K562 (cell line): Measurements from ENCODE around the gene AFF1. TPM values are rescaled to one million over a fixed set of nuclear protein-coding genes. Genes with fewer than 3 reads are reported as not detected.

Experiments used
- ATAC-seq: fragments of 200-7000 bp; cut with Tn5 transposase; 3 replicates; pipeline ENCODE4 v1.9.1; 2020; ENCODE audit warnings: moderate library complexity
- BruUV-seq: library from RNA; stranded (reverse); fragments of 400-500 nt; replicated peaks from 2 replicates; lab custom pipeline; 2021; lab: Mats Ljungman, UMichigan
- CTCF ChIA-PET: fragments of 300-600 bp; formaldehyde crosslinking; extraction: SDS; loops from one replicate; lab custom pipeline; 2021; ENCODE audit warnings: low intra/inter-chr PET ratio; lab: Yijun Ruan, JAX
- POLR2A ChIA-PET: fragments of 300-600, 350-650 bp; sonication (Branson Sonifier 250); formaldehyde crosslinking; extraction: SDS; loops from one replicate; lab custom pipeline; 2021; ENCODE audit warnings: antibody characterized with exemption, inconsistent platforms; lab: Yijun Ruan, JAX
- DNase-seq, 4 experiments: peaks; one replicate each; pipeline versions ENCODE4 v3.0.0 to v3.0.0-alpha.2; 2011 to 2018; ENCODE audit warnings: low spot score in 3 of 4, mixed read lengths in 3 of 4; ENCODE audit errors: extremely low read depth in 1 of 4
- FAIRE-seq: peaks from 2 replicates; lab custom pipeline; 2011; peaks lifted over from hg19 to GRCh38; lab: Jason Lieb, UNC
- H2AFZ ChIP-seq: 2 replicates; pipeline ENCODE4 v1.6.0; 2011; ENCODE audit warnings: low read depth, low read length, control low read depth, inconsistent platforms
- H3K27ac ChIP-seq: fragments of 200-600 bp; 3 replicates; pipeline ENCODE4 v1.8.0; 2011; ENCODE audit warnings: low read depth, mild to moderate bottlenecking, control low read depth, inconsistent platforms, low read length, moderate library complexity, mixed read lengths; ENCODE audit errors: extremely low read depth
- H3K27me3 ChIP-seq, 2 experiments: fragments of 300-600 bp in 1 of 2; 2 replicates in 1 of 2; 3 replicates in 1 of 2; pipeline versions ENCODE4 v1.6.0 to v1.8.0; 2011; ENCODE audit warnings: inconsistent platforms in 2 of 2, low read length in 2 of 2, mild to moderate bottlenecking in 1 of 2, mixed read lengths in 1 of 2, moderate library complexity in 1 of 2; ENCODE audit not compliant: control insufficient read depth in 2 of 2, insufficient read depth in 2 of 2
- H3K36me3 ChIP-seq: fragments of 300-600 bp; 3 replicates; pipeline ENCODE4 v1.8.0; 2011; ENCODE audit warnings: mild to moderate bottlenecking, low read length, inconsistent platforms; ENCODE audit not compliant: control insufficient read depth, insufficient read depth
- H3K4me1 ChIP-seq, 2 experiments: fragments of 200-600 bp in 1 of 2; replicated peaks in 1 of 2; 2 replicates in 1 of 2; 3 replicates in 1 of 2; pipeline versions ENCODE4 v1.5.1 to v1.8.0; 2011; ENCODE audit warnings: inconsistent platforms in 2 of 2, low read length in 2 of 2, mild to moderate bottlenecking in 1 of 2, mixed read lengths in 1 of 2, moderate library complexity in 1 of 2; ENCODE audit not compliant: control insufficient read depth in 2 of 2, insufficient read depth in 2 of 2
- H3K4me2 ChIP-seq: 2 replicates; pipeline ENCODE4 v1.6.1; 2011; ENCODE audit warnings: low read length, control low read depth, inconsistent platforms, mixed read lengths; ENCODE audit not compliant: insufficient read depth
- H3K4me3 ChIP-seq: fragments of 200-600 bp; sonication (generic), shearing (Covaris generic); 2 replicates; pipeline ENCODE4 v1.5.1; 2016; ENCODE audit warnings: control low read depth, inconsistent platforms
- H3K79me2 ChIP-seq: fragments of 200-600 bp; 3 replicates; pipeline ENCODE4 v1.8.0; 2011; ENCODE audit warnings: low read length, inconsistent platforms; ENCODE audit not compliant: control insufficient read depth, insufficient read depth
- H3K9ac ChIP-seq, 2 experiments: 2 replicates each; pipeline versions ENCODE4 v1.6.0 to v1.6.1; 2011; ENCODE audit warnings: low read depth in 2 of 2, low read length in 2 of 2, control low read depth in 1 of 2, inconsistent platforms in 1 of 2, mild to moderate bottlenecking in 1 of 2, mixed read lengths in 1 of 2; ENCODE audit not compliant: insufficient read depth in 1 of 2
- H3K9me1 ChIP-seq: one replicate; pipeline ENCODE4 v1.6.0; 2011; ENCODE audit warnings: inconsistent platforms, mild to moderate bottlenecking, low read length, moderate library complexity; ENCODE audit not compliant: control insufficient read depth, insufficient read depth
- H3K9me3 ChIP-seq: replicated peaks from 2 replicates; pipeline ENCODE4 v1.5.1; 2011; ENCODE audit warnings: low read depth, low read length, inconsistent platforms; ENCODE audit not compliant: control insufficient read depth, insufficient read depth
- H4K20me1 ChIP-seq: replicated peaks from 2 replicates; pipeline ENCODE4 v1.6.1; 2011; ENCODE audit warnings: low read length, inconsistent platforms, mixed read lengths; ENCODE audit not compliant: control insufficient read depth, insufficient read depth
- ARID1B ChIP-seq: fragments of 450-650 bp; IDR thresholded peaks from 2 replicates; pipeline ENCODE4 v1.6.1; 2016; ENCODE audit warnings: antibody characterized with exemption, mild to moderate bottlenecking, inconsistent platforms
- CEBPG ChIP-seq, 3 experiments: fragments of 200-800 bp in 1 of 3; sonication (Bioruptor generic) in 1 of 3; sonication (generic) in 1 of 3; formaldehyde crosslinking in 1 of 3; IDR thresholded peaks in 2 of 3; conservative IDR thresholded peaks in 1 of 3; 2 replicates each; pipeline versions ENCODE4 v1.6.1 to v1.8.0; 2016 to 2022; ENCODE audit warnings: missing compliant biosample characterization in 2 of 3, missing genetic modification characterization in 2 of 3, mild to moderate bottlenecking in 1 of 3, missing genetic modification reagents in 1 of 3
- DPF2 ChIP-seq: fragments of 450-650 bp; IDR thresholded peaks from 2 replicates; pipeline ENCODE4 v1.6.1; 2016
- HLTF ChIP-seq: fragments of 450-650 bp; IDR thresholded peaks from 2 replicates; pipeline ENCODE4 v1.6.1; 2016
- NFE2 ChIP-seq: IDR thresholded peaks from 2 replicates; pipeline ENCODE4 v1.6.1; 2014; ENCODE audit warnings: antibody characterized with exemption, low read depth
- PHTF2 ChIP-seq: fragments of 250-450 bp; sonication (Bioruptor Pico); IDR thresholded peaks from 2 replicates; pipeline ENCODE4 v1.5.0; 2021; ENCODE audit warnings: mild to moderate bottlenecking
- POLR2AphosphoS2 ChIP-seq: IDR thresholded peaks from 2 replicates; pipeline ENCODE4 v1.6.1; 2012; ENCODE audit warnings: low read length, improper control_type of control experiment
- TEAD1 ChIP-seq, 2 experiments: fragments of 450-650 bp in 1 of 2; sonication (generic) in 1 of 2; formaldehyde crosslinking; IDR thresholded peaks; 2 replicates each; pipeline versions ENCODE4 v1.4.0 to v1.8.0; 2020 to 2022; ENCODE audit warnings: mild to moderate bottlenecking in 2 of 2, missing genetic modification reagents in 1 of 2
- TEAD4 ChIP-seq, 2 experiments: sonication (generic) in 1 of 2; formaldehyde crosslinking in 1 of 2; IDR thresholded peaks; 2 replicates each; pipeline versions ENCODE4 v1.6.1 to v1.8.0; 2012 to 2022; ENCODE audit warnings: borderline replicate concordance in 1 of 2, inconsistent platforms in 1 of 2, low read length in 1 of 2, mild to moderate bottlenecking in 1 of 2, missing genetic modification reagents in 1 of 2
- WGBS: fragments of 100-300 bp; shearing (Covaris generic); methylation state at CpG from one replicate; pipeline ENCODE4 v1.1.6; 2016; ENCODE audit warnings: low coverage, mixed read lengths; ENCODE audit not compliant: insufficient coverage; ENCODE audit errors: missing lambda C conversion rate; 5-methylcytosine and 5-hydroxymethylcytosine counted together
- in situ Hi-C: fragments of 300-500 bp; cut with MboI; formaldehyde crosslinking; loops from 4 replicates; pipeline ENCODE4 v1.15.0; 2018; ENCODE audit warnings: inconsistent platforms, mixed read lengths
- intact Hi-C: fragments of 100-400 bp; cut with micrococcal nuclease; formaldehyde crosslinking; loops from 2 replicates; pipeline ENCODE4 v1.14.2; 2022
- polyA plus RNA-seq, 8 experiments: library from polyadenylated mRNA; depleted of rRNA in 4 of 8; stranded (reverse) in 5 of 8; unstranded in 3 of 8; fragments of >200 nt; fragmentation: Nextera tagmentation in 2 of 8; fragmentation: Illumina TruSeq in 1 of 8; extraction: Ambion mirVana in 2 of 8; extraction: Trizol in 1 of 8; gene quantifications; 2 replicates each; pipeline versions ENCODE4 v1.2.1 to v1.2.3, GENCODE V29; 2011 to 2014; ENCODE audit warnings: inconsistent platforms in 1 of 8, missing spikeins in 1 of 8
- total RNA-seq, 7 experiments: library from RNA; depleted of rRNA in 6 of 7; stranded (reverse); fragments of >200 nt in 6 of 7; fragmentation: Illumina TruSeq in 2 of 7; extraction: Trizol in 2 of 7; gene quantifications; 2 replicates each; pipeline versions ENCODE4 v1.2.1 to v1.2.3, GENCODE V29; 2011 to 2021; ENCODE audit warnings: low replicate concordance in 1 of 7
- TF ChIP-seq, protein P1 (sequence below): fragments of 250-450 bp; sonication (Bioruptor Pico); IDR thresholded peaks from 2 replicates; pipeline ENCODE4 v1.9.0; 2021; ENCODE audit warnings: mild to moderate bottlenecking

AFF1 gene
- total and polyA plus RNA-seq, 9 of the 15 experiments (the other 6 are each of a cell fraction or from before 2014, with no cell fraction given), result 4.1 to 47.5 (median 17.2) TPM

DNA sequence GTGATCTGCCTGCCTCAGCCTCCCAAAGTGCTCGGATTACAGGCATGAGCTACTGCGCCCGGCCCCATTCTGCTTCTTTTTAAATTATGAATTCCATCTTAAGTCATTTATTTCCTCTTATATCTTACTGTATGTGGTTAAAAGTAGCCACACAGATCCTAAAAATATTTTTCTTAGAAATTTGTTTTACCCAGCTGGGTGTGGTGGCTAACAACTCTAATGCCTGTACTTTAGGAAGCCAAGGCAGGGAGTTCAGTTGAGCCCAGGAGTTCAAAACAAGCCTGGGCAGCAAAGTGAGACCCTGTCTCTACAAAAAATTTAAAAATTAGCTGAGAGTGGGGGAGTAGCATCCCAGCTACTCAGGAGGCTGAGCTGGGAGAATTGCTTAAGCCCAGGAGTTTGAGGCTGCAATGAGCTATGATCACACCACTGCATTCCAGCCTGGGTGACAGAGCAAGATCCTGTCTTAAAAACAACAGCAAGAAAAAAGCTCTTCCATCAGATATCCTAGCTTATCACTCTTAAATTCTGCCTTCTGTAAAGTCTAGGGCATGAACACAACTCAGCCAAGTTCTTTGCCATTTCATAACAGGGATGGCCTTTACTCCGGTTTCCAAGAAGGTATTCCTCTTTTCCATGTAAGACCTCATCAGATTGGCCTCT lies 15.1 kb upstream of the AFF1 start:
- in situ Hi-C loops, result no loop called here

More for the DNA sequence above, 15.1 kb upstream of the AFF1 start:
- Histone ChIP-seq H3K27ac (no peak overlapping the region), H3K36me3 (no peaks in the 10 kb centered on the region; the same call in 2 of the 3 replicates), H3K9ac (no peak overlapping the region), H3K79me2 (no peaks in the 10 kb centered on the region), H3K9me1 (no peaks in the 10 kb centered on the region), H4K20me1 (no peaks in the 10 kb centered on the region), H3K4me1 (peaks cover 10 to 23% of the 10 kb centered on the region in 2 experiments; a peak in 4 of 5 replicates), H3K27me3 (no peaks in the 10 kb centered on the region; a peak in 1 of 5 replicates), H3K4me2 (no peak overlapping the region), H3K4me3 (no peak overlapping the region), H3K9me3 (no peaks in the 10 kb centered on the region), H2AFZ (no peak overlapping the region)
- CTCF ChIA-PET, result interaction anchor here (0.5 kb wide), 1 partner anchor 455 kb away, joined by 3 read pairs; no protein-coding TSS in a partner anchor
- TF ChIP-seq POLR2AphosphoS2 (no peak), TEAD1 (CRISPR knock-in tag; IDR thresholded peaks at IDR 0.05) (peak in 1 of 2 experiments; percentile 48; a peak in 1 of 4 replicates), DPF2 (peak; percentile 16; the same call in 1 of the 2 replicates), CEBPG (CRISPR knock-in tag; IDR thresholded peaks at IDR 0.05) (no peak), CEBPG (tag; conservative IDR thresholded peaks at IDR 0.05 in 1 of 2, IDR thresholded peaks at IDR 0.05 in 1 of 2) (peak in 1 of 2 experiments; percentile 56; a peak in 2 of 4 replicates), PHTF2 (CRISPR knock-in tag) (no peak), NFE2 (peak; percentile 39; the same call in 1 of the 2 replicates), HLTF (no peak), ARID1B (0 out of 2 replicates have a peak, but pooled peaks have one; percentile 14), TEAD4 (IDR thresholded peaks at IDR 0.05; ENCODE audit: low read length) (peak; percentile 10; the same call in 1 of the 2 replicates), TEAD4 (CRISPR knock-in tag; IDR thresholded peaks at IDR 0.05; ENCODE audit: borderline replicate concordance) (no peak)
- TF ChIP-seq, protein P1, sequence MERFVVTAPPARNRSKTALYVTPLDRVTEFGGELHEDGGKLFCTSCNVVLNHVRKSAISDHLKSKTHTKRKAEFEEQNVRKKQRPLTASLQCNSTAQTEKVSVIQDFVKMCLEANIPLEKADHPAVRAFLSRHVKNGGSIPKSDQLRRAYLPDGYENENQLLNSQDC, result no peak
- 77% methylated on average over 4 of the region's 4 CpGs for WGBS
- no TSS peak for BruUV-seq
- intact Hi-C loops, result no loop called here
- POLR2A ChIA-PET, result interaction anchor here (0.6 to 1.3 kb wide), 3 partner anchors 67 to 172 kb away, joined by 3 read pairs; no protein-coding TSS in a partner anchor
- DNase-seq (no peak), FAIRE-seq (no peak), ATAC-seq (no peak)
